Astrocyte (in vitro differentiated cells and primary cell): Measurements from ENCODE around the gene TARBP2. TPM values are rescaled to one million over a fixed set of nuclear protein-coding genes. Genes with fewer than 3 reads are reported as not detected.

Experiments used
- DNase-seq: peaks from one replicate; pipeline ENCODE4 v3.0.0-alpha.2; 2010; ENCODE audit warnings: low read depth
- FAIRE-seq: peaks from 2 replicates; lab custom pipeline; 2011; peaks lifted over from hg19 to GRCh38; lab: Jason Lieb, UNC
- H2AFZ ChIP-seq: 2 replicates; pipeline ENCODE4 v1.6.0; 2012; ENCODE audit warnings: low read depth, low read length, inconsistent platforms
- H3K27ac ChIP-seq: 2 replicates; pipeline ENCODE4 v1.5.1; 2011; ENCODE audit warnings: low read depth, low read length, inconsistent platforms
- H3K27me3 ChIP-seq: 2 replicates; pipeline ENCODE4 v1.6.0; 2011; ENCODE audit warnings: low read length, inconsistent platforms; ENCODE audit not compliant: insufficient read depth
- H3K36me3 ChIP-seq: 2 replicates; pipeline ENCODE4 v1.5.1; 2011; ENCODE audit warnings: low read length, inconsistent platforms; ENCODE audit not compliant: insufficient read depth
- H3K4me1 ChIP-seq: 2 replicates; pipeline ENCODE4 v1.5.1; 2011; ENCODE audit warnings: low read length, inconsistent platforms; ENCODE audit not compliant: insufficient read depth
- H3K4me2 ChIP-seq: 2 replicates; pipeline ENCODE4 v1.6.0; 2012; ENCODE audit warnings: low read length, inconsistent platforms
- H3K4me3 ChIP-seq: 2 replicates; pipeline ENCODE4 v1.5.1; 2011; ENCODE audit warnings: low read depth, mild to moderate bottlenecking, low read length, inconsistent platforms; ENCODE audit not compliant: insufficient read depth
- H3K79me2 ChIP-seq: 2 replicates; pipeline ENCODE4 v1.6.0; 2012; ENCODE audit warnings: mild to moderate bottlenecking, low read length, inconsistent platforms; ENCODE audit not compliant: insufficient read depth
- H3K9ac ChIP-seq: 2 replicates; pipeline ENCODE4 v1.6.0; 2012; ENCODE audit warnings: mild to moderate bottlenecking, low read length, inconsistent platforms
- H3K9me3 ChIP-seq: 2 replicates; pipeline ENCODE4 v1.5.1; 2012; ENCODE audit warnings: low read depth, mild to moderate bottlenecking, low read length, inconsistent platforms; ENCODE audit not compliant: insufficient read depth
- H4K20me1 ChIP-seq: 2 replicates; pipeline ENCODE4 v1.6.0; 2012; ENCODE audit warnings: low read length, inconsistent platforms; ENCODE audit not compliant: insufficient read depth
- H3K27ac Mint-ChIP-seq: one replicate; pipeline ENCODE4 v1.8.0; 2021; ENCODE audit warnings: mild to moderate bottlenecking, mixed read lengths; ENCODE audit not compliant: unreplicated experiment
- H3K27me3 Mint-ChIP-seq: one replicate; pipeline ENCODE4 v1.8.0; 2021; ENCODE audit warnings: low read depth, mixed read lengths; ENCODE audit not compliant: unreplicated experiment
- H3K36me3 Mint-ChIP-seq: one replicate; pipeline ENCODE4 v1.8.0; 2021; ENCODE audit warnings: low read depth, mixed read lengths; ENCODE audit not compliant: unreplicated experiment
- H3K4me1 Mint-ChIP-seq: one replicate; pipeline ENCODE4 v1.8.0; 2021; ENCODE audit warnings: low read depth, mixed read lengths; ENCODE audit not compliant: unreplicated experiment
- H3K4me3 Mint-ChIP-seq: one replicate; pipeline ENCODE4 v1.8.0; 2021; ENCODE audit warnings: mild to moderate bottlenecking, moderate library complexity, mixed read lengths; ENCODE audit not compliant: unreplicated experiment
- H3K9me3 Mint-ChIP-seq: one replicate; pipeline ENCODE4 v1.8.0; 2021; ENCODE audit warnings: mild to moderate bottlenecking, mixed read lengths; ENCODE audit not compliant: unreplicated experiment
- EZH2 ChIP-seq: IDR thresholded peaks from 2 replicates; pipeline ENCODE4 v1.6.1; 2012; ENCODE audit warnings: mild to moderate bottlenecking, low read length, inconsistent platforms; ENCODE audit not compliant: insufficient read depth
- total RNA-seq: library from RNA; stranded (reverse); gene quantifications from 2 replicates; pipeline ENCODE4 v1.2.1, GENCODE V29; 2021
- TF ChIP-seq, protein P1 (sequence below): IDR thresholded peaks from 2 replicates; pipeline ENCODE4 v1.5.1; 2011; ENCODE audit warnings: low read depth, mild to moderate bottlenecking, inconsistent platforms, low read length, moderate library complexity; ENCODE audit not compliant: insufficient read depth

Gene TARBP2
- total RNA-seq, 1 donor from 2014 or later = 51.1 TPM

GRCh38 chr12:53506450-53506785 lies 5.3 kb downstream of the TARBP2 start:
- Histone ChIP-seq H3K27me3 (no peaks in the 10 kb centered on the region), H3K36me3 (peaks cover 6% of the 10 kb centered on the region), H3K79me2 (peaks cover 26% of the 10 kb centered on the region), H3K4me3 (no peak overlapping the region), H3K4me2 (peak overlapping the region; percentile 27), H3K9me3 (no peaks in the 10 kb centered on the region), H3K27ac (no peak overlapping the region), H3K9ac (peak overlapping the region; percentile 20), H3K4me1 (peaks cover 30% of the 10 kb centered on the region), H4K20me1 (no peaks in the 10 kb centered on the region), H2AFZ (no peak overlapping the region)
- Mint-ChIP-seq H3K4me3 (no peak overlapping the region), H3K27me3 (no peaks in the 10 kb centered on the region), H3K9me3 (no peaks in the 10 kb centered on the region), H3K4me1 (peaks cover 18% of the 10 kb centered on the region), H3K27ac (no peak overlapping the region), H3K36me3 (peaks cover 9% of the 10 kb centered on the region)
- no peak for TF ChIP-seq EZH2
- TF ChIP-seq, protein P1, sequence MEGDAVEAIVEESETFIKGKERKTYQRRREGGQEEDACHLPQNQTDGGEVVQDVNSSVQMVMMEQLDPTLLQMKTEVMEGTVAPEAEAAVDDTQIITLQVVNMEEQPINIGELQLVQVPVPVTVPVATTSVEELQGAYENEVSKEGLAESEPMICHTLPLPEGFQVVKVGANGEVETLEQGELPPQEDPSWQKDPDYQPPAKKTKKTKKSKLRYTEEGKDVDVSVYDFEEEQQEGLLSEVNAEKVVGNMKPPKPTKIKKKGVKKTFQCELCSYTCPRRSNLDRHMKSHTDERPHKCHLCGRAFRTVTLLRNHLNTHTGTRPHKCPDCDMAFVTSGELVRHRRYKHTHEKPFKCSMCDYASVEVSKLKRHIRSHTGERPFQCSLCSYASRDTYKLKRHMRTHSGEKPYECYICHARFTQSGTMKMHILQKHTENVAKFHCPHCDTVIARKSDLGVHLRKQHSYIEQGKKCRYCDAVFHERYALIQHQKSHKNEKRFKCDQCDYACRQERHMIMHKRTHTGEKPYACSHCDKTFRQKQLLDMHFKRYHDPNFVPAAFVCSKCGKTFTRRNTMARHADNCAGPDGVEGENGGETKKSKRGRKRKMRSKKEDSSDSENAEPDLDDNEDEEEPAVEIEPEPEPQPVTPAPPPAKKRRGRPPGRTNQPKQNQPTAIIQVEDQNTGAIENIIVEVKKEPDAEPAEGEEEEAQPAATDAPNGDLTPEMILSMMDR = no peak
- DNase-seq (no peak), FAIRE-seq (no peak)

- peak within 1 kb of the TSS; percentile 27 for H3K4me2 ChIP-seq
- H3K9me3 ChIP-seq = no peaks in the 10 kb centered on the region
- no peaks in the 10 kb centered on the region for H4K20me1 ChIP-seq
- H3K9me3 Mint-ChIP-seq = no peaks in the 10 kb centered on the region
- peaks cover 10% of the 10 kb centered on the region for H3K36me3 ChIP-seq
- H3K4me3 Mint-ChIP-seq = peak within 1 kb of the TSS; percentile 14
- H3K27me3 ChIP-seq = no peaks in the 10 kb centered on the region
- no peak within 1 kb of the TSS for H3K4me3 ChIP-seq
- no peak within 1 kb of the TSS for H2AFZ ChIP-seq
- H3K9ac ChIP-seq = peak within 1 kb of the TSS; percentile 20
- TF ChIP-seq, protein P1 = no peak
- no peak for TF ChIP-seq EZH2
- FAIRE-seq (no peak), DNase-seq (no peak)
- peaks cover 24% of the 10 kb centered on the region for H3K4me1 ChIP-seq
- no peaks in the 10 kb centered on the region for H3K27me3 Mint-ChIP-seq
- H3K4me1 Mint-ChIP-seq = peaks cover 14% of the 10 kb centered on the region
- peaks cover 11% of the 10 kb centered on the region for H3K36me3 Mint-ChIP-seq
- H3K27ac Mint-ChIP-seq = no peak within 1 kb of the TSS
- peaks cover 20% of the 10 kb centered on the region for H3K79me2 ChIP-seq
- no peak within 1 kb of the TSS for H3K27ac ChIP-seq
Observed at GRCh38 chr12:53506881-53507602, 6.0 kb downstream of the TARBP2 start, which contains the start of gene NPFF. Gene NPFF, minus strand, starts transcription at chr12:53507484. Its CDS starts 10 bp downstream, at chr12:53507474.

GRCh38 chr12:53507603-53507885 lies 6.5 kb downstream of the TARBP2 start:
- Histone ChIP-seq H4K20me1 (no peaks in the 10 kb centered on the region), H3K79me2 (peaks cover 17% of the 10 kb centered on the region), H3K27ac (no peak overlapping the region), H3K9ac (no peak overlapping the region), H2AFZ (no peak overlapping the region), H3K4me1 (peaks cover 22% of the 10 kb centered on the region), H3K36me3 (peaks cover 12% of the 10 kb centered on the region), H3K4me2 (no peak overlapping the region), H3K4me3 (no peak overlapping the region), H3K27me3 (no peaks in the 10 kb centered on the region), H3K9me3 (no peaks in the 10 kb centered on the region)
- Mint-ChIP-seq H3K4me1 (peaks cover 10% of the 10 kb centered on the region), H3K27me3 (no peaks in the 10 kb centered on the region), H3K36me3 (peaks cover 11% of the 10 kb centered on the region), H3K4me3 (no peak overlapping the region), H3K27ac (no peak overlapping the region), H3K9me3 (no peaks in the 10 kb centered on the region)
- TF ChIP-seq, protein P1 = no peak
- TF ChIP-seq EZH2 = no peak
- DNase-seq = no peak
- no peak for FAIRE-seq
